Osteocyte (in vitro differentiated cells): ENCODE measurements around the gene IMPACT. TPM values are rescaled to one million over a fixed set of nuclear protein-coding genes. Genes with fewer than 3 reads are reported as not detected.

Source experiments
- DNase-seq: peaks from one replicate; pipeline ENCODE4 v3.0.0; 2021; ENCODE audit warnings: mixed read lengths; ENCODE audit not compliant: unreplicated experiment; ENCODE audit errors: extremely low spot score
- H3K27ac Mint-ChIP-seq: one replicate; pipeline ENCODE4 v1.8.0; 2021; ENCODE audit warnings: mild to moderate bottlenecking, mixed read lengths; ENCODE audit not compliant: unreplicated experiment
- H3K27me3 Mint-ChIP-seq: one replicate; pipeline ENCODE4 v1.8.0; 2021; ENCODE audit warnings: mixed read lengths; ENCODE audit not compliant: unreplicated experiment
- H3K36me3 Mint-ChIP-seq: one replicate; pipeline ENCODE4 v1.8.0; 2021; ENCODE audit warnings: mixed read lengths; ENCODE audit not compliant: unreplicated experiment
- H3K4me1 Mint-ChIP-seq: one replicate; pipeline ENCODE4 v1.8.0; 2021; ENCODE audit warnings: mixed read lengths; ENCODE audit not compliant: unreplicated experiment
- H3K4me3 Mint-ChIP-seq: one replicate; pipeline ENCODE4 v1.8.0; 2021; ENCODE audit warnings: mild to moderate bottlenecking, moderate library complexity, mixed read lengths; ENCODE audit not compliant: unreplicated experiment
- H3K9me3 Mint-ChIP-seq: one replicate; pipeline ENCODE4 v1.8.0; 2021; ENCODE audit warnings: mixed read lengths; ENCODE audit not compliant: unreplicated experiment
- CTCF ChIP-seq: fragments of 200-600 bp; sonication (generic); IDR thresholded peaks from 2 replicates; pipeline ENCODE4 v1.5.0; 2021; ENCODE audit warnings: antibody characterized with exemption, mild to moderate bottlenecking, moderate library complexity
- total RNA-seq: library from RNA; stranded (reverse); gene quantifications from 2 replicates; pipeline ENCODE4 v1.2.1, GENCODE V29; 2021

Gene IMPACT
- total RNA-seq, 1 donor from 2014 or later = 53.0 TPM

- H3K36me3 Mint-ChIP-seq = no peaks in the 10 kb centered on the region
- no peak overlapping the region for H3K27ac Mint-ChIP-seq
- H3K27me3 Mint-ChIP-seq = peaks cover 4% of the 10 kb centered on the region
- no peak overlapping the region for H3K4me3 Mint-ChIP-seq
- H3K9me3 Mint-ChIP-seq = no peaks in the 10 kb centered on the region
- peaks cover 2% of the 10 kb centered on the region for H3K4me1 Mint-ChIP-seq
- TF ChIP-seq CTCF = no peak
- no peak for DNase-seq
These were observed 46.1 kb downstream of the IMPACT start for GRCh38 chr18:24472591-24472990.

DNA sequence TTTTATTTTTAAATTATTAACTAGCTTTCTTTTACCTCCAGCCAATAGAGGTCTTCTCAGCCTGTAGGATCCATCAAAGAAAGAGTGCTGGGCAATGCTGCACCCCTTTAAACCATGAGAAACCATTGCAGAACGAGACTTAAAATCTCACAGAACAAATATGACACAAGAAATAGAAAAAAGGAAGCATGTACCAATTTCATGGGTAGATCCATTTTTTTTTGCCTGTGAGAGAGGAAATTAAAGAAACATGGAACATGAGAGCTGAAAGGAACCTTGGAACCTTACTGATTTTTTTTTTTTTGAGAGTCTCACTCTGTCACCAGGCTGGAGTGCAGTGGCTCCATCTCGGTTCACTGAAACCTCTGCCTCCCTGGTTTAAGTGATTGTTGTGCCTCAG lies 47.9 kb downstream of the IMPACT start:
- Mint-ChIP-seq H3K36me3 (no peaks in the 10 kb centered on the region), H3K27ac (no peak overlapping the region), H3K4me3 (no peak overlapping the region), H3K9me3 (no peaks in the 10 kb centered on the region), H3K4me1 (peaks cover 2% of the 10 kb centered on the region), H3K27me3 (peaks cover 4% of the 10 kb centered on the region)
- TF ChIP-seq CTCF = no peak
- DNase-seq = no peak

DNA sequence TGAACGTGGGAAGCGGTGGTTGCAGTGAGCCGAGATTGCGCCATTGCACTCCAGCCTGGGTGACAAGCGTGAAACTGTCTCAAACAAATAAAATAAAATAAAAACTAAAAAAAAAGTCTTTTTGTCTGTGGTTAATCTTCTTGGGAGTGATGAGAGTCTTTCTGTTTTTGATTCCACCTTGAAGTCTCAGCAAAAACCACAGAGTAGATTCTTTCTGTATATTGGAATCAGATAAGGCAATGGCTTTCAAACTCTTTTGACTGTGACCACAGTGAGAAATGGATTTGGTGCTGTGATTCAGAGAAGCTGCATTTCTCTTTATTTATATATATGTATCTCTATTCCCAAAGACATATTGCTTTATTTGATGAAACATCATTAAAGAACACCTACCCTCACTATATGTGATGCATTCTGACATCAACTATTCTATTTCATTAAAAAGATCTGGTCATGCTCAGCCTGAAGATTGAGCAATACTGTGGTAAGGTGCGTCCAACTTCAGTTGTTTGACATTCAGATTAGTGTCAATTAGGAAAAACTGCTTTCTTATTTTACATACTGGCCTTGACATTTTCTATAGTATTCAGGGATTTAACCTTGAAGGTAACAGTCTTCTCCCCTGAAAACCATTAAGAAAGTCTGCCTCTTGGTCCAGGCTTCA lies 49.6 kb downstream of the IMPACT start:
- H3K4me1 Mint-ChIP-seq = peaks cover 2% of the 10 kb centered on the region
- no peak overlapping the region for H3K4me3 Mint-ChIP-seq
- no peaks in the 10 kb centered on the region for H3K9me3 Mint-ChIP-seq
- DNase-seq = no peak
- H3K27ac Mint-ChIP-seq = no peak overlapping the region
- no peaks in the 10 kb centered on the region for H3K36me3 Mint-ChIP-seq
- H3K27me3 Mint-ChIP-seq = peaks cover 7% of the 10 kb centered on the region
- no peak for TF ChIP-seq CTCF

DNA sequence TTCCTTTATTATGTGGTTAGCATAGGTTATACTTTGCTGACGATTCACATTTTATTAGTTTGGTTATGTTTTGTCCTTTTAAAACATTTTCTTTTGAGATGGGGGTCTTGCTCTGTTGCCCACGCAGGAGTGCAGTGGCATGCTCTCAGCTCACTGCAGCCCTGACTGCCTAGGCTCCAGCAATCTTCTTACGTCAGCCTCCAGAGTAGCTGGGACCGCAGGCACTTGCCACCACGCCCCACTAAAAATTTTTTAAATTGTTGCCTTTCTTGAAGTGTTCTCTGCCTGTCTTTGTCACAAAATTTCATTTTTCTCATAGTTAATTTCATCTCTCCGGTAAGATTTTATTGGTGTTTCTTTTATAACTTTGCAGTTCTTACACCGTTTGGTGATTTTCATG lies 52.9 kb downstream of the IMPACT start:
- Mint-ChIP-seq H3K27ac (no peak overlapping the region), H3K36me3 (no peaks in the 10 kb centered on the region), H3K4me3 (no peak overlapping the region), H3K9me3 (no peaks in the 10 kb centered on the region), H3K4me1 (no peaks in the 10 kb centered on the region), H3K27me3 (peaks cover 18% of the 10 kb centered on the region)
- no peak for TF ChIP-seq CTCF
- DNase-seq = no peak

DNA sequence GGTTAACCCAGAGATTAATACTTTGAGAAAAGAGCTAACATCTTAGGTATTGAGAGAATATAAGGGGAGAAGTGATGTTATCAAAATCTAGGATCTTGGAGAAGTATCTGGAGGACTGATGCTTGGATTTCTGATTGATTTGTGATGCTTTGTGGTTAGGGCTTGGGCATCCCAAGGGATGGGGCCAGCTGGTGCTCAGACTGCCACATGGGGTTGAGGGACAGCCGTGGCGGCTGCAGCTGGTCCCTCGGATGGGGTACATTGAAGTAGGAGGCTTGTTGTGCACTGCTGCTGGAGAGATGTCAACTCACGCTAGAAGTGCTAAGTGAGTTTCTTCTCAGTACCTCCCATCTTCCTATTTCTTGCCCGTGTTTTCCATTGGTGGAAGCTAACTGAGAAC lies 56.4 kb downstream of the IMPACT start:
- TF ChIP-seq CTCF = no peak
- Mint-ChIP-seq H3K9me3 (no peaks in the 10 kb centered on the region), H3K27me3 (peaks cover 37% of the 10 kb centered on the region), H3K36me3 (no peaks in the 10 kb centered on the region), H3K4me3 (no peak overlapping the region), H3K4me1 (no peaks in the 10 kb centered on the region), H3K27ac (no peak overlapping the region)
- no peak for DNase-seq
